SK-N-SH (cell line): ENCODE measurements around the gene SLC15A2. TPM values are rescaled to one million over a fixed set of nuclear protein-coding genes. Genes with fewer than 3 reads are reported as not detected.

Source experiments
- CTCF ChIA-PET: fragments of 300-600, 350-600 bp; formaldehyde crosslinking; extraction: SDS; loops from one replicate; lab custom pipeline; 2021; lab: Yijun Ruan, JAX
- POLR2A ChIA-PET: fragments of 350-600 bp; sonication (Branson Sonifier 250); formaldehyde crosslinking; extraction: SDS; loops from one replicate; lab custom pipeline; 2020; ENCODE audit warnings: antibody characterized with exemption, inconsistent platforms; lab: Yijun Ruan, JAX
- DNase-seq: peaks from one replicate; pipeline ENCODE4 v3.0.0; 2012
- H2AFZ ChIP-seq: fragments of 200-600 bp; sonication (generic); 2 replicates; pipeline ENCODE4 v1.8.1; 2016; ENCODE audit warnings: antibody characterized with exemption, mild to moderate bottlenecking, low read depth
- H3F3A ChIP-seq: fragments of 200-600 bp; sonication (generic); replicated peaks from 2 replicates; pipeline ENCODE3; 2016; ENCODE audit warnings: antibody characterized with exemption, mild to moderate bottlenecking; ENCODE audit not compliant: insufficient read depth
- H3K27ac ChIP-seq, 2 experiments: fragments of 200-500 bp in 1 of 2; fragments of 200-600 bp in 1 of 2; sonication (Bioruptor generic) in 1 of 2; sonication (generic), shearing (Covaris generic) in 1 of 2; 2 replicates each; pipeline versions ENCODE4 v1.5.1 to v1.6.1; 2014 to 2016; ENCODE audit warnings: low read depth in 2 of 2, inconsistent platforms in 1 of 2, low read length in 1 of 2, mild to moderate bottlenecking in 1 of 2, mixed read lengths in 1 of 2
- H3K27me3 ChIP-seq: fragments of 200-600 bp; sonication (generic), shearing (Covaris generic); 2 replicates; pipeline ENCODE4 v1.6.1; 2016; ENCODE audit warnings: mixed run types; ENCODE audit not compliant: insufficient read depth
- H3K36me3 ChIP-seq, 2 experiments: fragments of 200-500 bp in 1 of 2; fragments of 200-600 bp in 1 of 2; sonication (Bioruptor generic) in 1 of 2; sonication (generic) in 1 of 2; replicated peaks in 1 of 2; 2 replicates each; pipeline versions ENCODE3 to v1.5.1; 2014 to 2016; ENCODE audit warnings: low read length in 1 of 2, mild to moderate bottlenecking in 1 of 2; ENCODE audit not compliant: insufficient read depth in 2 of 2, control insufficient read depth in 1 of 2
- H3K4me1 ChIP-seq, 2 experiments: fragments of 200-500 bp in 1 of 2; fragments of 200-600 bp in 1 of 2; sonication (Bioruptor generic) in 1 of 2; sonication (generic), shearing (Covaris generic) in 1 of 2; 2 replicates each; pipeline versions ENCODE4 v1.5.1 to v1.6.1; 2014 to 2016; ENCODE audit warnings: low read depth in 1 of 2, low read length in 1 of 2, mixed run types in 1 of 2; ENCODE audit not compliant: insufficient read depth in 2 of 2, control insufficient read depth in 1 of 2
- H3K4me2 ChIP-seq: fragments of 200-600 bp; sonication (generic), shearing (Covaris generic); 2 replicates; pipeline ENCODE4 v1.6.1; 2017; ENCODE audit warnings: mixed run types
- H3K4me3 ChIP-seq, 2 experiments: fragments of 200-500 bp in 1 of 2; fragments of 200-600 bp in 1 of 2; sonication (Bioruptor generic) in 1 of 2; sonication (generic), shearing (Covaris generic) in 1 of 2; 2 replicates each; pipeline versions ENCODE4 v1.5.1 to v1.8.1; 2014 to 2016; ENCODE audit warnings: low read depth in 2 of 2, inconsistent platforms in 1 of 2, low read length in 1 of 2, mild to moderate bottlenecking in 1 of 2, mixed read lengths in 1 of 2, moderate library complexity in 1 of 2
- H3K79me2 ChIP-seq: fragments of 200-600 bp; sonication (generic); 2 replicates; pipeline ENCODE4 v1.8.1; 2017; ENCODE audit warnings: mild to moderate bottlenecking; ENCODE audit not compliant: insufficient read depth
- H3K9ac ChIP-seq: fragments of 200-600 bp; sonication (generic); 2 replicates; pipeline ENCODE4 v1.6.1; 2017; ENCODE audit warnings: mixed run types
- H3K9me2 ChIP-seq: fragments of 200-600 bp; sonication (generic); 2 replicates; pipeline ENCODE4 v1.6.1; 2017; ENCODE audit warnings: mixed run types
- H3K9me3 ChIP-seq: fragments of 200-600 bp; sonication (generic); 2 replicates; pipeline ENCODE4 v1.6.1; 2017; ENCODE audit warnings: mixed run types, mild to moderate bottlenecking, moderate library complexity
- H4K20me1 ChIP-seq: fragments of 200-600 bp; sonication (generic); 2 replicates; pipeline ENCODE4 v1.6.1; 2017; ENCODE audit warnings: mild to moderate bottlenecking, mixed run types; ENCODE audit not compliant: insufficient read depth
- FOSL2 ChIP-seq: IDR thresholded peaks from 2 replicates; pipeline ENCODE4 v1.4.0; 2012; ENCODE audit warnings: low read depth, mild to moderate bottlenecking, moderate library complexity, borderline replicate concordance
- FOXJ3 ChIP-seq: sonication (generic); formaldehyde crosslinking; IDR thresholded peaks from 2 replicates; pipeline ENCODE4 v1.5.1; 2020; ENCODE audit warnings: mild to moderate bottlenecking, missing genetic modification reagents
- GATA2 ChIP-seq: sonication (generic); formaldehyde crosslinking; IDR thresholded peaks from 2 replicates; pipeline ENCODE4 v1.5.0; 2020; ENCODE audit warnings: mild to moderate bottlenecking, missing genetic modification reagents
- IRF3 ChIP-seq: fragments of 150-350 bp; IDR thresholded peaks from 2 replicates; pipeline ENCODE4 v1.6.1; 2016; ENCODE audit warnings: mild to moderate bottlenecking, low read depth, low read length
- JUND ChIP-seq: IDR thresholded peaks from 2 replicates; pipeline ENCODE4 v1.4.0; 2012
- MEF2A ChIP-seq: IDR thresholded peaks from 2 replicates; pipeline ENCODE4 v1.4.0; 2012; ENCODE audit warnings: low read depth, borderline replicate concordance
- RAD21 ChIP-seq: IDR thresholded peaks from 2 replicates; pipeline ENCODE4 v1.6.1; 2012; ENCODE audit warnings: mild to moderate bottlenecking, low read length
- REST ChIP-seq: IDR thresholded peaks from 2 replicates; pipeline ENCODE4 v1.6.1; 2012; ENCODE audit warnings: mild to moderate bottlenecking, low read depth, low read length, moderate library complexity
- RFX5 ChIP-seq: IDR thresholded peaks from 2 replicates; pipeline ENCODE4 v1.6.1; 2012; ENCODE audit warnings: mild to moderate bottlenecking, improper control_type of control experiment, low read length
- SIN3A ChIP-seq: IDR thresholded peaks from 2 replicates; pipeline ENCODE4 v1.6.1; 2012; ENCODE audit warnings: low read depth, mild to moderate bottlenecking, low read length, moderate library complexity, borderline replicate concordance
- TAF1 ChIP-seq: IDR thresholded peaks from 2 replicates; pipeline ENCODE4 v1.6.1; 2012; ENCODE audit warnings: low read depth, mild to moderate bottlenecking, low read length, moderate library complexity, borderline replicate concordance
- TCF12 ChIP-seq: IDR thresholded peaks from 2 replicates; pipeline ENCODE4 v1.4.0; 2012
- USF2 ChIP-seq: fragments of 150-350 bp; IDR thresholded peaks from 2 replicates; pipeline ENCODE4 v1.6.1; 2017; ENCODE audit warnings: antibody characterized with exemption, low read length, low read depth, borderline replicate concordance
- YY1 ChIP-seq: IDR thresholded peaks from 2 replicates; pipeline ENCODE4 v1.4.0; 2012; ENCODE audit warnings: low read depth, mild to moderate bottlenecking
- WGBS: methylation state at CpG from one replicate; pipeline ENCODE4 v1.1.6; 2017; ENCODE audit warnings: low lambda C conversion rate; 5-methylcytosine and 5-hydroxymethylcytosine counted together
- polyA plus RNA-seq, 3 experiments: library from polyadenylated mRNA; depleted of rRNA; stranded (reverse); fragments of >200 nt; gene quantifications; 2 replicates each; pipeline ENCODE4 v1.2.3, GENCODE V29; 2012

Gene SLC15A2
- polyA plus RNA-seq, 1 of the 3 experiments (the other 2 are of a cell fraction): 0.10 TPM

GRCh38 chr3:121914081-121914998 lies 20.1 kb downstream of the SLC15A2 start:
- WGBS: 73% methylated on average over 12 of the region's 12 CpGs
- no peak overlapping the region for H3K27ac ChIP-seq
- DNase-seq: no peak
- H3K79me2 ChIP-seq: no peaks in the 10 kb centered on the region
- no peak overlapping the region for H2AFZ ChIP-seq
- H3K9me2 ChIP-seq: no peaks in the 10 kb centered on the region
- no peaks in the 10 kb centered on the region for H3K4me1 ChIP-seq
- H3K4me3 ChIP-seq: no peak overlapping the region
- H3K4me2 ChIP-seq: no peak overlapping the region
- H3K27me3 ChIP-seq: no peaks in the 10 kb centered on the region
- CTCF ChIA-PET: interaction anchor here (0.8 kb wide), 1 partner anchor 14 kb away, joined by 3 read pairs; no protein-coding TSS in a partner anchor
- H3K9me3 ChIP-seq: no peaks in the 10 kb centered on the region
- no peak for TF ChIP-seq MEF2A
- no peak for TF ChIP-seq JUND
- no peak for TF ChIP-seq FOXJ3 (CRISPR knock-in tag)
- no peak for TF ChIP-seq SIN3A
- no peak for TF ChIP-seq RFX5
- TF ChIP-seq, all 33 proteins: peak for 0
- no peak overlapping the region for H3K9ac ChIP-seq
- POLR2A ChIA-PET: no interaction called here
- H3F3A ChIP-seq: no peaks in the 10 kb centered on the region
- H4K20me1 ChIP-seq: no peaks in the 10 kb centered on the region
- no peaks in the 10 kb centered on the region for H3K36me3 ChIP-seq

GRCh38 chr3:121916189-121916588 lies 22.0 kb downstream of the SLC15A2 start:
- POLR2A ChIA-PET: no interaction called here
- no peaks in the 10 kb centered on the region for H4K20me1 ChIP-seq

More at GRCh38 chr3:121916189-121916588, 22.0 kb downstream of the SLC15A2 start:
- H3K27me3 ChIP-seq: no peaks in the 10 kb centered on the region
- H3K79me2 ChIP-seq: no peaks in the 10 kb centered on the region
- no peak overlapping the region for H2AFZ ChIP-seq
- DNase-seq: no peak
- no peak overlapping the region for H3K4me3 ChIP-seq
- no peaks in the 10 kb centered on the region for H3K36me3 ChIP-seq
- no peak overlapping the region for H3K4me2 ChIP-seq
- H3F3A ChIP-seq: no peaks in the 10 kb centered on the region
- TF ChIP-seq TAF1 (no peak), RAD21 (no peak), FOXJ3 (CRISPR knock-in tag) (no peak), FOSL2 (no peak), YY1 (no peak), SIN3A (no peak), GATA2 (CRISPR knock-in tag) (no peak), MEF2A (no peak), USF2 (no peak), RFX5 (no peak), IRF3 (no peak), TCF12 (no peak), REST (no peak)
- CTCF ChIA-PET: no interaction called here
- H3K9me2 ChIP-seq: no peaks in the 10 kb centered on the region
- H3K9ac ChIP-seq: no peak overlapping the region
- no peak overlapping the region for H3K27ac ChIP-seq
- H3K4me1 ChIP-seq: no peaks in the 10 kb centered on the region
- H3K9me3 ChIP-seq: no peaks in the 10 kb centered on the region
